ENCODE data around the gene PLPP3. TPM values are rescaled to one million over a fixed set of nuclear protein-coding genes. Genes with fewer than 3 reads are reported as not detected.

The PLPP3 gene
- total and polyA plus RNA-seq, 5 experiments from 2014 or later, result not detected

DNA sequence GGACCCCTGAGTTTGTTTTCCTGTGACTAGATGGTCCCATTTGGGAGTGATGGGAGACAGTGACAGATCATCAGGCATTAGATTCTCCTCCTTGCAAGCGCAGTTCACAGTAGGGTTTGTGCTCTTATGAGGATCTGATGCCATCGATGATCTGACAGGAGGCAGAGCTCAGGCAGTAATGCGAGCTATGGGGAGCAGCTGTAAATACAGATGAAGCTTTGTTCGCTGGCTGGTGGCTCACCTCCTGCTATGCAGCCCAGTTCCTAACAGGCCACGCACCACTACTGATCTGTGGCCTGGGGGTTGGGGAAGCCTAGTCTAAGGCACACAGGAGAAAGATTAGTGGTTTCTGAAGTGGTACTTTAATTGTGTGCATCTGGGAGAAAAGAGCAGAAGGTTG, 7.1 kb upstream of the PLPP3 start:
- Mint-ChIP-seq H3K27ac (no peak overlapping the region), H3K4me1 (no peaks in the 10 kb centered on the region), H3K36me3 (no peaks in the 10 kb centered on the region), H3K4me3 (no peak overlapping the region), H3K27me3 (peaks cover 0 to 9% (median under 1%) of the 10 kb centered on the region in 5 donors), H3K9me3 (peaks cover 0 to 6% (median 0%) of the 10 kb centered on the region in 9 donors)
- ATAC-seq, result no peak
- POLR2A ChIA-PET, result no interaction called here
- no peak for DNase-seq

DNA sequence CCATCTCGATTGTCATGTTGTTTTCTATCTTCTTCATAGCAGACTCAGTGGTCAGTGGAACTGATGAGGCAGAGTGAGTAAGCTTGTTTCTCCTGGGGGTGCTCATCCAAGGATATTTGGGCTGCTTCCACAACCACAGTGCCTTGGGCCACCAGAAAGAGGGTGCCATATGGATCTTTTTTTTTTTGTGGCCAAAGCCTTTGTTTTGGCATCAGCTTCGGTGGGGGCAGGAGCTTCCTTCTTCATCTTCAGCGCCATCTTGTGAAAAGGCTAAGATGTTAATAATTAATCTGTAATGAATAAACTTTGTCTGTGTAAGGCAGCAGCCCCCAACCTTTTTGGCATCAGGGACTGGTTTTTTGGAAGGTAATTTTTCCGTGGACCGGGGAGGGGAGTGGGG, 6.6 kb upstream of the PLPP3 start:
- Mint-ChIP-seq H3K9me3 (peaks cover 0 to 6% (median 0%) of the 10 kb centered on the region in 9 donors), H3K27ac (no peak overlapping the region), H3K4me3 (no peak overlapping the region), H3K36me3 (no peaks in the 10 kb centered on the region), H3K4me1 (no peaks in the 10 kb centered on the region), H3K27me3 (peaks cover 0 to 13% (median 5%) of the 10 kb centered on the region in 5 donors)
- ATAC-seq, result no peak
- POLR2A ChIA-PET, result no interaction called here
- DNase-seq, result no peak

DNA sequence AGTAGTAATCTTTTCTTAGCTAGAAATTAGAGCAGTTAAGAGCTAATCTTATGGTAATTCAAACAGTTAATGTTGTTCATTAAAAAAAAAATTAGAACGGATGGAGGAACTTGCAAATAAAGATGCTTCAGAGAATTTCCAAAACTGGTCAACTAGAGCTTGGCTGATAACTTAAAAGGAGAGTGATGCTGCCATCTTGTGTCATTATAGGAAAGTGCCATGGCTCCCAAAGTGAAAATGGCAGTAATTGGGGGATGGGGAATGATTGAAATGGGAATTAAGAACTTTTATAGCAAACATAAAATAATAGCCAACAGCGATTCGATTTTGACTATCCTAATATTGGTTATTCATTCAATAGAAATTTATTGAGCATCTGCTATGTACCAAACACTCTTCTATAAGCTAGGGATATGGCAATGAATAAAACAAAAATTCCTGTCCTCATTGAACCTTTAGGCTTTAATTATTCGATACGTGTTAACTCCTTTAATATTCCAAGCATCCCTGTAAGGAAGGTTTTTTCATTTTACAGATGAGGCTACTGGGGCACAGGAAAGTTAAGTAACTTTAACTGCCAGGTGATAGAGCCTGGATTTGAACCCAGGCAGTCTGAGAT, 5.7 kb upstream of the PLPP3 start:
- Mint-ChIP-seq H3K4me3 (no peak overlapping the region), H3K27me3 (peaks cover 6 to 20% (median 12%) of the 10 kb centered on the region in 5 donors), H3K36me3 (no peaks in the 10 kb centered on the region), H3K9me3 (peaks cover 0 to 6% (median 0%) of the 10 kb centered on the region in 9 donors), H3K4me1 (peaks cover 0 to under 1% (median 0%) of the 10 kb centered on the region in 4 donors), H3K27ac (no peak overlapping the region)
- POLR2A ChIA-PET, result no interaction called here
- DNase-seq (no peak), ATAC-seq (no peak)

DNA sequence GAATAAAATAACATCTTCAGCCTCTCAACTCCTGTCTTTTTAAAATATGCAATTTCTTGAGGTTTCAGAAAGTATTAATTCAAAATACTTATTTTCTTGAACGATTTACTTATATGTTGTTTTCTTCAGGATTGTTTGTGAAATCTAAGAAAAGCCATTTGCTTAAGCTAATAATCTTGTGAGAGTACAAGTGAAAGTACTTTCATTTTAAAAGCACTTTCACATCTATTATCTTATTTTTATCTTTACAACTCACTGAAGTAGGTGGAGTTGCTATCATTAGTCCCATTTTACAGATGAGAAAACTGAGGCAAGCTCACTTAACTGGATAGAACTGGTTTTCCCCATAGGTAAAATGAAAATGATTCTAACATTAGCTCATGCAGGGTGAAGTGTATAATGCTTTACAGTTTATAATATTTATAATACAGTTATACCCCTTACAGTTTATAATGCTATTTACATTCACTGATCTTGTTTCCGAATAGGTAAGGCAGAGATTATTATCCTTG, 4.7 kb upstream of the PLPP3 start:
- DNase-seq (no peak), ATAC-seq (no peak)
- POLR2A ChIA-PET, result no interaction called here
- Mint-ChIP-seq H3K9me3 (no peaks in the 10 kb centered on the region), H3K36me3 (no peaks in the 10 kb centered on the region), H3K4me3 (no peak overlapping the region), H3K27ac (no peak overlapping the region), H3K4me1 (peaks cover 2 to 7% (median 6%) of the 10 kb centered on the region in 4 donors), H3K27me3 (peaks cover 12 to 26% (median 21%) of the 10 kb centered on the region in 5 donors)

DNA sequence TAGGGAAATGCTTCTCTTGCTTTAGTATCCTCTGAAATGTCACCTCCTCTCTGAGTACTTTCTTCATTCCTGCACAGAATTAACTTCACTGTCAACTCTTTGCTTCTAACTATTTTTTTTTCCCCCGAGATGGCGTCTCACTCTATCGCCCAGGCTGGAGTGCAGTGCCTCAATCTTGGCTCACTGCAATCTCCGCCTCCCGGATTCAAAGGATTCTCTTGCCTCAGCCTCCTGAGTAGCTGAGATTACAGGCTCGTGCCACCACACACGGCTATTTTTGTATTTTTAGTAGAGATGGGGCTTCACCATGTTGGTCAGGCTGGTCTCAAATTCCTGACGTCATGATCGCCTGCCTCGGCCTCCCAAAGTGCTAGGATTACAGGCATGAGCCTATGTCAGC, 1.4 kb upstream of the PLPP3 start:
- POLR2A ChIA-PET, result no interaction called here
- peaks cover 20 to 44% (median 35%) of the 10 kb centered on the region in 5 donors for H3K27me3 Mint-ChIP-seq
- ATAC-seq, result no peak
- H3K4me1 Mint-ChIP-seq, result peaks cover 4 to 25% (median 7%) of the 10 kb centered on the region in 4 donors
- DNase-seq, result no peak
- no peaks in the 10 kb centered on the region for H3K36me3 Mint-ChIP-seq
- H3K9me3 Mint-ChIP-seq, result no peaks in the 10 kb centered on the region
- H3K27ac Mint-ChIP-seq, result no peak overlapping the region
- no peak overlapping the region for H3K4me3 Mint-ChIP-seq

DNA sequence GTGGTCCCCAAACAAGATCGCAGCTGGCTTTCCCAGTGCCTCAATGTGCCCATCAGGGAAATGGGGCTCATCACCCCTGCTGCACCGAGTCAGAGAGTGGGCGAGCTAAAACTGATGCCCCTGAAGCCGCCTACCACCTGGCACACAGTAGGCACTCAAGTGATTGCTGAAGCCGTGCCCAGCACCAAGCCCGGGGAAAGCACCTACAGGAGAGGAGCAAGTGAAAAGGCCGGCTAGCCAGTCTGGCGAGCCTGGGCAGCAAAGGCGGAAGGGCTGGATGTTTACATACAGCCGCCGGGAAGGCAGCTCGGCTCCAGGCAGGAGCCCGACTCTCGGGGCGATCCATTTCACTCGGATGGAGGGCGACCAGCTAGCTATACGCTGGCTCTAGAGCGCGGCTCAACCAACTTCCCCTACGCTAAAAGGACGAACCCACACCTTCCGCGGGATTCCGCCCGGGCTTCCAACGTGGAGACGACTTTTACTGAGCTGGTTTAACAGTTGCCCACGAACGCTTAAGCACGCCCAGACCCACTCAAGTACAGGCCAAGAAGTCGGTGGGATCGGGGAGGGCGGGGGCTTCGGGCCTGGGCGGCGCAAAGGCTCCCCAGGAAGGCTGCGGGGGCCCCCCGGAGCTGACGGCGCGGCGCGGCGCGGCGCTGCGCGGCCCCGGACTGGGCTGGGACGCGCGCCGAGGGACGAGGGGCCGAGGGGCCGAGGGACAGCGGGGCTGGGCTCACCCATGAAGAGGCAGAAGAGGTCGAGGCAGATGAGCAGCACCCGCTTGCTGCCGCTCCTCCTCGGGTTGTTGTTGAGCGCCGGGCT, 1.0 kb downstream of the PLPP3 start:
- Mint-ChIP-seq H3K27me3 (peaks cover 20 to 48% (median 39%) of the 10 kb centered on the region in 5 donors), H3K4me1 (peaks cover 4 to 27% (median 7%) of the 10 kb centered on the region in 4 donors), H3K36me3 (no peaks in the 10 kb centered on the region), H3K4me3 (peak overlapping the region in 9 of 10 donors; percentile 47 to 88 (median 58)), H3K9me3 (no peaks in the 10 kb centered on the region), H3K27ac (no peak overlapping the region)
- POLR2A ChIA-PET, result no interaction called here
- DNase-seq (no peak), ATAC-seq (no peak)

DNA sequence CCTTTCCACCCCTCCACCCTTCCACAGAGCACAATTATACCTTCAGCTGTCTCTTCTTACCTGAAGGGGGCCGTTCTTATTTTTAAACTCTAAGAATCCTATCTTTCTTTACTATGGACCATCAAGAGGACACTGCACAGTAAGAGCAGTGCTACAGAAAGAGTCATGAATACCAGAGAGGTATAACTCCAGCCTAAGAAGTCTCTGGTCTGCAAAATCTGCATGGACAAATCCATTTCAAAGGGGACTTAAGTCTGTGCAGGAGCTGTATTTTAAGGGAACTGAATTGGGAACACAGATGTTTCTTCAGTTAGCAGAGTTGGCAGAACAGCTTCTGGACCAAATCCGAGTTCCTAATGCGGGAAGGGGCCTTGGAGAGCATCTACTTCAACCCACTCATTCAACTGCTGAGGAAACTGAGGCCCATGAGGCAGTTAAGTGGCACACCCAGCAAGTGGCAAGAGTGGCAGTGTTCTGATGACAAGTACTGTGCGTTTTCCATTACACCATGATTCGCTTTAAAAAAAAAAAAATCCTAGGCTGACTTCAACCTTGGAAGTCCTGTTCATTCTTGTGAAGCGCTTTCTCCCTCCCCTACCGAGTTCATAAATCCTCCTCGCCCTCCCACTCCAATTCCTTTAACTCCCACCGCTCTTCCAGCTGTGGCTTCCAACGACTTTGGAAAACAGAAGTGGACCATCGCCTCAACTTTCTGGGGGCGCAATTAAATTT, 1.8 kb downstream of the PLPP3 start:
- Mint-ChIP-seq H3K4me3 (peak overlapping the region in 5 of 10 donors; percentile 7 to 88 (median 47)), H3K4me1 (peaks cover 4 to 27% (median 7%) of the 10 kb centered on the region in 4 donors), H3K27me3 (peaks cover 22 to 54% (median 38%) of the 10 kb centered on the region in 5 donors), H3K36me3 (no peaks in the 10 kb centered on the region), H3K9me3 (no peaks in the 10 kb centered on the region), H3K27ac (no peak overlapping the region)
- DNase-seq (no peak), ATAC-seq (no peak)
- POLR2A ChIA-PET, result no interaction called here

DNA sequence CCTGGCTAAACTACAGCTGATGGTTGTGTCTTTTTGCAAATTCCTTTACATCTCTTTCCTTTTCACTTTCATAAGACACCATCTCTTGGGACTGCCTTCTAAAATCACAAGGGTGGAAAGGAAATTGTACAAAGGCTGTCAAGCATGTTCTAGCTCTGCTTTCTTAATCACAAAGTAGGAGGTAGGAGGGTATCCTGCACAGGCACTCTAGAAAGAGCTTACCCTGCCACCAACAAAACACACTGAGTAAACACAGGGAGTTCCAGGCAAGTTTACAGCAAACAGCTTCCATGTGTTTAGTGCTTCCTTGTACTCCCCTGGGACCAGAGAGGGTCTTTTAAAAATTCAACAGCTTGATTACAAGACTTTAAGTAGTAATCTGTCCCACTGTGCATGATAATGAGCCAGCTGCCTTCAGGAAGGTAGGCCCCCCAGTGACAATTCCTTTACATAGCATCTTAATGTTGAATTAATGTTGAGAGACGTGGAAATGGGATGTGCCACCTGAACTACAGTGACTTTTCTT, 2.4 kb downstream of the PLPP3 start:
- DNase-seq, result no peak
- POLR2A ChIA-PET, result no interaction called here
- Mint-ChIP-seq H3K4me3 (peak overlapping the region in 3 of 10 donors; percentile 7 to 58 (median 15)), H3K27ac (no peak overlapping the region), H3K4me1 (peaks cover 4 to 27% (median 7%) of the 10 kb centered on the region in 4 donors), H3K36me3 (no peaks in the 10 kb centered on the region), H3K9me3 (no peaks in the 10 kb centered on the region), H3K27me3 (peaks cover 22 to 54% (median 35%) of the 10 kb centered on the region in 5 donors)
- no peak for ATAC-seq

DNA sequence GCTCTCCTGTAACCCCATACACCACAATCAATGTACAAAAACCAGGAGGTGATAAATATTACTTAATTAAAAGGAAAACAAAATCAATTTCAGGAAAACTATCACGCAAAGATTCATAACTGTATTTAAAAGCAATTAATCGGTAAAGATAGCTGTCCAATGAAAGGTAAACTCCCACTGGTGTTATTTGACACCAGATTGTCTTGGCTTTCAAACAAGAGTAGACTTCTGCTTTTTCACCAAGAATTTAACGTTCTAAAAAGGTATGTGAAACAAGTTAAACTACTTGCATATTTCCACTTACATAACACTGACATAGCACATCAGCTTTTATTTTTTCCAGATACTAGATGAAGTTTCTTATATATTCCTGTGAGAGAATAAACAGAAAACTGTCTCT, 3.5 kb downstream of the PLPP3 start:
- no peaks in the 10 kb centered on the region for H3K36me3 Mint-ChIP-seq
- POLR2A ChIA-PET, result no interaction called here

DNA sequence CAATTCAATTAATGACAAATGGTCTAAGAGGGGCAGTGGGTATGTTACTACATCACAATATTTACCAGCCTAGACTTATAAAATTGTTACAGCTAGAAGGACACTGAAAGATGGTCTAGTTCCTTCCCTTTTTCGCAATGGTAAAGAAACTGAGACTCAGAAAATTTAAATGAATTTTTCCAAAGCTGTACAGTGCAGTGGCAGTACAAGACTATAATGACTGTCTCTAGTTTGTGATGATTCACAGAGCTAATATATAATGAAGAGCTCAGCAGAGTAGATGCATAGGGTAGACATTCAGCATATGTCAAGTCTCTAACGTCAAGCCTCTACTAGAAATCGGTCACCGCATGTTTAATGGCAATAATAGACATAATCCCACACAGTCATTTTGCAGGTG, 4.6 kb downstream of the PLPP3 start:
- peaks cover 12 to 36% (median 21%) of the 10 kb centered on the region in 5 donors for H3K27me3 Mint-ChIP-seq
- peaks cover 4 to 25% (median 6%) of the 10 kb centered on the region in 4 donors for H3K4me1 Mint-ChIP-seq
- H3K4me3 Mint-ChIP-seq, result no peak overlapping the region
- H3K9me3 Mint-ChIP-seq, result no peaks in the 10 kb centered on the region
- H3K27ac Mint-ChIP-seq, result no peak overlapping the region
- no peaks in the 10 kb centered on the region for H3K36me3 Mint-ChIP-seq
- POLR2A ChIA-PET, result no interaction called here
- ATAC-seq (no peak), DNase-seq (no peak)

More for the DNA sequence above, 3.5 kb downstream of the PLPP3 start:
- peaks cover 4 to 27% (median 7%) of the 10 kb centered on the region in 4 donors for H3K4me1 Mint-ChIP-seq
- no peak overlapping the region for H3K27ac Mint-ChIP-seq
- H3K27me3 Mint-ChIP-seq, result peaks cover 20 to 47% (median 29%) of the 10 kb centered on the region in 5 donors
- no peak overlapping the region for H3K4me3 Mint-ChIP-seq
- ATAC-seq (no peak), DNase-seq (no peak)
- no peaks in the 10 kb centered on the region for H3K9me3 Mint-ChIP-seq

DNA sequence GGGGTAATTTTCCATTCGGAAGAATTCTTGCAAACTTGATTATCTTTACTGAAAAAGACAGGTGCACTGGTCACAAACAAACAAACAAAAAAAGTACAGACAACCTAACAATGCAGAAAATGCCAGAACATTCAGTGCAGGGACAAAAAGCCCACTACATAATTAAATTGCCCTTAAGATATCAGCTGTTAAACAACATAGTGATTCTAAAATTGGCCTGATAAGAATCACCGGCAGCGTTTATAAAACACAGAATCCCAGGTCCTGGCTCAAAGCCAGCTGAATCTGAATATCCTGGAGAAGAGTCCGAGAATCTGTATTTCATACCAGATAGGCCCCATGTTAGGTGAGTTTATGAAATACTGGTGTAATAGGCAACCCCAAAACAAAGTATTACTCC, 6.1 kb downstream of the PLPP3 start:
- Mint-ChIP-seq H3K4me1 (peaks cover 0 to 18% (median under 1%) of the 10 kb centered on the region in 4 donors), H3K9me3 (no peaks in the 10 kb centered on the region), H3K36me3 (no peaks in the 10 kb centered on the region), H3K4me3 (no peak overlapping the region), H3K27ac (no peak overlapping the region), H3K27me3 (peaks cover 12 to 27% (median 22%) of the 10 kb centered on the region in 5 donors)
- no peak for ATAC-seq
- DNase-seq, result no peak
- POLR2A ChIA-PET, result no interaction called here

DNA sequence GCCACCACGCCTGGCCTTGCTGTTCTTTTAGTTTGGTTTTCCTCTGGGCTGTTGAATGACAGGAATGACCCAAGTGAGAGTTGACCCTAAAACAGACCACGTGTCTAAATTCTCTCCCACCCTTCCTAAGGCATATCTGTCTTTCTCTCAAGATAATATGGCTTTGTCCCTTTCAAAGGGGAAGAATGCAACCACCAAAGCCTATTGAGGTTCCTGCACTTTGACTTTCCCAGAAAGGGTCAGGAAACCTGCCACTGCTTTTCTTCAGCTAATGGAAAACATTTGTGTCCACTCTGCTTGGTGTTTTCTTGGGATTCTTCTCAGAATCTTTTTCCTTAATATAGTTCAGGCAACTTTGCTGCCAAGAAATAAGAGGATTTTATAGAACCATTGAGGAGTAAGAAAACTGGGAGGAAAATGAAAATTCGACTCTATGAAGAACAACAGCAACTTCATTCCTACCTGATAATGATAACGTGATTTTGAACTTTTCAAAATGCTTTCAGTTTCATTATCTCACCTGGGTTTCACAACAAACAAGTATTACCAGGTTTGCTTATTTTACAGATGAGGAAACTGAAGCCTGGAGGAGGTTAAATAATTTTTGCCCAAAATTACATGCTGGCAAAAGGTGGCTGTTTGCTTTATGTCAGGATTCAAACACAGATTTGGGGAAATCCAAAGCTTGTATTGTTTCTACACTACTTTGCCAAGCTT, 6.9 kb downstream of the PLPP3 start:
- no peak overlapping the region for H3K27ac Mint-ChIP-seq
- no peaks in the 10 kb centered on the region for H3K9me3 Mint-ChIP-seq
- POLR2A ChIA-PET, result no interaction called here
- H3K27me3 Mint-ChIP-seq, result peaks cover 8 to 19% (median 16%) of the 10 kb centered on the region in 5 donors
- ATAC-seq, result no peak
- H3K36me3 Mint-ChIP-seq, result no peaks in the 10 kb centered on the region
- peaks cover 0 to 12% (median 0%) of the 10 kb centered on the region in 4 donors for H3K4me1 Mint-ChIP-seq
- no peak for DNase-seq
- no peak overlapping the region for H3K4me3 Mint-ChIP-seq
